Activated B cell treated with CpG ODN at 0.5 μM for 24 hours (primary cell): ENCODE measurements around the gene FBXL13. TPM values are rescaled to one million over a fixed set of nuclear protein-coding genes. Genes with fewer than 3 reads are reported as not detected.

Experiments used
- ATAC-seq: fragments of 200-7000 bp; cut with Tn5 transposase; one replicate; pipeline ENCODE4 v1.10.0; 2021; ENCODE audit warnings: low read depth, mild to moderate bottlenecking, moderate library complexity
- CTCF ChIA-PET: fragments of 350-600 bp; sonication (Branson Sonifier 250); formaldehyde crosslinking; loops from one replicate; lab custom pipeline; 2021; ENCODE audit warnings: antibody characterized with exemption; lab: Charles Lee
- POLR2A ChIA-PET: fragments of 350-600 bp; sonication (Branson Sonifier 250); formaldehyde crosslinking; loops from one replicate; lab custom pipeline; 2021; ENCODE audit warnings: antibody characterized with exemption; lab: Charles Lee
- DNase-seq: peaks from one replicate; pipeline ENCODE4 v3.0.0; 2022
- H3K27ac Mint-ChIP-seq: one replicate; pipeline ENCODE4 v1.8.0; 2020; ENCODE audit warnings: mixed read lengths
- H3K27me3 Mint-ChIP-seq: one replicate; pipeline ENCODE4 v1.8.0; 2021; ENCODE audit warnings: mixed read lengths
- H3K36me3 Mint-ChIP-seq: one replicate; pipeline ENCODE4 v1.8.0; 2021; ENCODE audit warnings: low read depth, mixed read lengths
- H3K4me1 Mint-ChIP-seq: one replicate; pipeline ENCODE4 v1.8.0; 2021; ENCODE audit warnings: mixed read lengths
- H3K4me3 Mint-ChIP-seq: one replicate; pipeline ENCODE4 v1.8.0; 2020; ENCODE audit warnings: mild to moderate bottlenecking, mixed read lengths
- H3K9me3 Mint-ChIP-seq: one replicate; pipeline ENCODE4 v1.8.0; 2020; ENCODE audit warnings: mixed read lengths
- intact Hi-C: fragments of 100-400 bp; cut with micrococcal nuclease; formaldehyde crosslinking; loops from one replicate; pipeline ENCODE4 v1.15.1; 2024
- total RNA-seq: library from RNA; stranded (reverse); gene quantifications from 2 replicates; pipeline ENCODE4 v1.2.3, GENCODE V29; 2022
- TF ChIP-seq, protein P1 (sequence below): fragments of 200-600 bp; IDR thresholded peaks from one replicate; pipeline ENCODE4 v1.8.0; 2022; ENCODE audit warnings: antibody characterized with exemption, mild to moderate bottlenecking

Gene FBXL13
- total RNA-seq, 1 donor from 2014 or later = 2.9 TPM

DNA sequence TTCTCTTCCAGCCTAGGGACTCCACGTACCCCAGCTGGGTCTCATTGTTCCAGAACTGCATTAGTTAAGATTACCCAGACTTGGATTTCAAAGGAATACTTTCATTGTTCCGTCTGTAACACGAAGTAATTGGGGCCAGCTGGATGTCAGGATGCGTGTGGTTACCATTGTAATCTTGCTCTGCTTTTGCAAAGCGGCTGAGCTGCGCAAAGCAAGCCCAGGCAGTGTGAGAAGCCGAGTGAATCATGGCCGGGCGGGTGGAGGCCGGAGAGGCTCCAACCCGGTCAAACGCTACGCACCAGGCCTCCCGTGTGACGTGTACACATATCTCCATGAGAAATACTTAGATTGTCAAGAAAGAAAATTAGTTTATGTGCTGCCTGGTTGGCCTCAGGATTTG lies 140.8 kb downstream of the FBXL13 start:
- Mint-ChIP-seq H3K9me3 (no peaks in the 10 kb centered on the region), H3K27me3 (no peaks in the 10 kb centered on the region), H3K36me3 (no peaks in the 10 kb centered on the region), H3K4me3 (no peak overlapping the region), H3K4me1 (no peaks in the 10 kb centered on the region), H3K27ac (no peak overlapping the region)
- DNase-seq (no peak), ATAC-seq (no peak)
- ChIA-PET POLR2A (no interaction called here), CTCF (no interaction called here)
- intact Hi-C loops = no loop called here
- TF ChIP-seq, protein P1, sequence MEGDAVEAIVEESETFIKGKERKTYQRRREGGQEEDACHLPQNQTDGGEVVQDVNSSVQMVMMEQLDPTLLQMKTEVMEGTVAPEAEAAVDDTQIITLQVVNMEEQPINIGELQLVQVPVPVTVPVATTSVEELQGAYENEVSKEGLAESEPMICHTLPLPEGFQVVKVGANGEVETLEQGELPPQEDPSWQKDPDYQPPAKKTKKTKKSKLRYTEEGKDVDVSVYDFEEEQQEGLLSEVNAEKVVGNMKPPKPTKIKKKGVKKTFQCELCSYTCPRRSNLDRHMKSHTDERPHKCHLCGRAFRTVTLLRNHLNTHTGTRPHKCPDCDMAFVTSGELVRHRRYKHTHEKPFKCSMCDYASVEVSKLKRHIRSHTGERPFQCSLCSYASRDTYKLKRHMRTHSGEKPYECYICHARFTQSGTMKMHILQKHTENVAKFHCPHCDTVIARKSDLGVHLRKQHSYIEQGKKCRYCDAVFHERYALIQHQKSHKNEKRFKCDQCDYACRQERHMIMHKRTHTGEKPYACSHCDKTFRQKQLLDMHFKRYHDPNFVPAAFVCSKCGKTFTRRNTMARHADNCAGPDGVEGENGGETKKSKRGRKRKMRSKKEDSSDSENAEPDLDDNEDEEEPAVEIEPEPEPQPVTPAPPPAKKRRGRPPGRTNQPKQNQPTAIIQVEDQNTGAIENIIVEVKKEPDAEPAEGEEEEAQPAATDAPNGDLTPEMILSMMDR = no peak

DNA sequence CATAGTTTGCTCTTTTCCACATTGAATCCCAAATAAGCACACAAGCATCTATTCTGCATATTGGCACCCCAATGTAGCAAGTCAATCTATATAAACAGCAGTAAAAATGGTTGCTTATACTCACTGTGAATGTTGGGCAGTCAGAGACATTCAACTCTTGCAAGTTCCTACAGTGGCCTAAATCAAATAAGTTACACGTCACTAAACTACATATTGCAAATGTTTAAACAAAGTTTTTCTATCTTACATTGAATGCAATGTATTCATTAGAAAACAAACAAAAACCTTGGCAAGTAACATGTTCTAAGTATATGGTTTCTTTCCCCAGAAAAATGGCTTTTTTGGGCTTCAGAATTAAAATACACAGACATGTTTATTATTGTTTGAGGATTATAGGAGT lies 142.8 kb downstream of the FBXL13 start:
- TF ChIP-seq, protein P1 = no peak
- DNase-seq (no peak), ATAC-seq (no peak)
- Mint-ChIP-seq H3K36me3 (no peaks in the 10 kb centered on the region), H3K27me3 (no peaks in the 10 kb centered on the region), H3K9me3 (no peaks in the 10 kb centered on the region), H3K4me1 (no peaks in the 10 kb centered on the region), H3K27ac (no peak overlapping the region), H3K4me3 (no peak overlapping the region)
- POLR2A ChIA-PET = no interaction called here
- CTCF ChIA-PET = no interaction called here
- intact Hi-C loops = no loop called here

DNA sequence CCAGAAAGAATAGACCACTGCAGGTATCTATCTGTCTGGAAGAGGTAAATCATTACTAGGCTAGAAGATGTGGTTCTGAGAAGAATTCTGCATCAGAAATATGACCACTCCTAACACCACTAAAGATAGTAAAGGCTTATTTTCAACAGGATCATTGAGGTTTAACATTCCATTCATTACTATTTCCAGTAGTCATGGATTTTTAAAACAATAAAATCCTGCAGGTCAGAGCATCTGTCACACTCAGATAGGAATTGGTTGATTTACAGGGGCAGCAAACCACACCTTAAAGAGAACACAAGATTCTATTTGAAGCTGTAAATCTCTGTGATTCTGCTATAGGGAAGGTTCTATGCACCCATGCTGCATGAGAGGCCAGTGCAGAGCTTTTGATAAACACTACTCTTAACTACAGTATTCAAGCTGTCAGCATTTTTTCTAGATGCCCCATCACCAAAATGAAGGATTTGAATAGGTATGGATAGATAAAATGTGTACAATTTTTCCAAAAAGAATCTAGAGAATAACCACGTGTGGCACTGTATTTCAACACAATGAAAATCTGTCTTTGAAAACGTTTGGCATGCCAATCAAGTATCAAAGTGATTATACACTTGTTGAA lies 147.2 kb downstream of the FBXL13 start:
- Mint-ChIP-seq H3K9me3 (no peaks in the 10 kb centered on the region), H3K4me1 (no peaks in the 10 kb centered on the region), H3K4me3 (no peak overlapping the region), H3K36me3 (no peaks in the 10 kb centered on the region), H3K27me3 (no peaks in the 10 kb centered on the region), H3K27ac (no peak overlapping the region)
- ChIA-PET POLR2A (no interaction called here), CTCF (no interaction called here)
- ATAC-seq (no peak), DNase-seq (no peak)
- TF ChIP-seq, protein P1 = no peak
- intact Hi-C loops = no loop called here

DNA sequence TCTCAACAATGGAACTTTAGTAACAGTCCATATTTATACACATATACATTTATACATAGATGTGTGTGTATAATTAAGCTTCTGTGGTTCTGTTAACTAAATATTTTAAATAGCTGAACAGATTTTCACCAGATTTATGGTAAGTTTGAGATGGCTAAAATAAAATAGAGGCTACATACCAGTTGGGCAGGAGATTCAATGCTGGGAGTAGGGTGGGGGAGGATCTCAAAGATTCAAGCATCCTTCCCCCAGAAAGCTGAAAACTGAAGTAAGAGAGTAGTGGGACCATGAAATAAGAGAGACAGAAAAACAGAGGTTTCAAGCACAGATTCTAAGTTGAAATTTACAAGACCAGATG lies 147.8 kb downstream of the FBXL13 start:
- DNase-seq = no peak
- H3K27ac Mint-ChIP-seq = no peak overlapping the region
- H3K4me3 Mint-ChIP-seq = no peak overlapping the region
- intact Hi-C loops = no loop called here
- ChIA-PET CTCF (no interaction called here), POLR2A (no interaction called here)
- H3K27me3 Mint-ChIP-seq = no peaks in the 10 kb centered on the region
- no peaks in the 10 kb centered on the region for H3K4me1 Mint-ChIP-seq
- H3K9me3 Mint-ChIP-seq = no peaks in the 10 kb centered on the region
- TF ChIP-seq, protein P1 = no peak
- ATAC-seq = no peak
- no peaks in the 10 kb centered on the region for H3K36me3 Mint-ChIP-seq

DNA sequence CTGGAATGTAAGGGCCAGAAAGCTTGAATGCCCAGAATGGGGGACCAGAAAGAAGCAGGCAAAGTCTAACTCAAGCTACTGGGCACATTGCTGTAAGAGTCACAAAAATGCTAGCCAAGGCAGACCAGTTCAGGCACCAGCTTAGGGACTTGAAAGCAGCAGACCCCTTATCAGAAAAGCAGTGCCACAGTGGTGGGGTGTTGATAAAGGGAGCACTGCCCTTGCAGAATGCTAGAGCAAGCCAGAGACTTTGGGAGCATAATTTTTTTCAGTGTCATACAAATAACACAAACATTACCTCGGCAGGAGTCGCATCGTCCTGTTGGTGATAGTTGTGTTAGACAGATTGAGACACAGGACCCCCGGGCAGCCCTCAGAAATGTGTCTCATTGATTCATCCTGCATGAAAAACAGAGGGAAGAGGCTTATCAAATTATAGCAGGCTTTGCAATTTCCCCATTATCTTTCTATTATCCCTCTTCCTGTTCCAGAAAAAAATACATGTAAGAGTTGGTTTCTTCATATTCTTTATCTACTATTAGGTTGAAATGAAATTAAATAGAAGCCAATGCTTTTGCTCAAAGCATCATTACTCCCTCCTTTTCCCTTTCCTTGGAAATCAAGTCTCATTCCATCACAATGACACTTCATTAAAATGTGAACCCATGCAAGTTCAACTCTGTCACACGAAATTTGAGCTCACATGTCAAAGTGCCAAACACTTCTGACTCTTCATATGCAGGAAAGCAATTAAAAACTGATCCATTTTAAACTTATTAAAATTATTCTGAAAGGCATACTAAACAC lies 148.4 kb downstream of the FBXL13 start:
- Mint-ChIP-seq H3K36me3 (no peaks in the 10 kb centered on the region), H3K4me3 (no peak overlapping the region), H3K4me1 (no peaks in the 10 kb centered on the region), H3K27ac (no peak overlapping the region), H3K27me3 (no peaks in the 10 kb centered on the region), H3K9me3 (no peaks in the 10 kb centered on the region)
- intact Hi-C loops = no loop called here
- CTCF ChIA-PET = no interaction called here
- TF ChIP-seq, protein P1 = no peak
- ATAC-seq (no peak), DNase-seq (no peak)
- POLR2A ChIA-PET = no interaction called here
